Neural progenitor cell (in vitro differentiated cells): ENCODE results near the gene RAPGEF5. TPM values are rescaled to one million over a fixed set of nuclear protein-coding genes. Genes with fewer than 3 reads are reported as not detected.
A peak's percentile ranks its signal among the peaks of the same experiment; 100 is the strongest.

ENCODE experiments used
- DNase-seq: peaks from one replicate; pipeline ENCODE4 v3.0.0-alpha.2; 2016; ENCODE audit warnings: low spot score
- H2AFZ ChIP-seq: fragments of 200-600 bp; sonication (generic); replicated peaks from 2 replicates; pipeline ENCODE4 v1.6.1; 2016; ENCODE audit warnings: antibody characterized with exemption
- H3F3A ChIP-seq: fragments of 200-600 bp; sonication (generic); 2 replicates; pipeline ENCODE4 v1.6.1; 2016; ENCODE audit warnings: antibody characterized with exemption, low read depth
- H3K27ac ChIP-seq: fragments of 200-600 bp; sonication (generic); 2 replicates; pipeline ENCODE4 v1.5.1; 2016; ENCODE audit warnings: mild to moderate bottlenecking
- H3K27me3 ChIP-seq: fragments of 200-600 bp; sonication (generic); 2 replicates; pipeline ENCODE4 v1.6.1; 2016; ENCODE audit warnings: mild to moderate bottlenecking, moderate library complexity
- H3K36me3 ChIP-seq: fragments of 200-600 bp; sonication (generic); 2 replicates; pipeline ENCODE4 v1.5.1; 2016
- H3K4me1 ChIP-seq: fragments of 200-600 bp; sonication (generic); 2 replicates; pipeline ENCODE4 v1.6.1; 2016; ENCODE audit warnings: mixed run types
- H3K4me2 ChIP-seq: fragments of 200-600 bp; sonication (generic); 2 replicates; pipeline ENCODE4 v1.6.1; 2016
- H3K4me3 ChIP-seq: fragments of 200-600 bp; sonication (generic); 2 replicates; pipeline ENCODE4 v1.5.1; 2016
- H3K79me2 ChIP-seq: fragments of 200-600 bp; sonication (generic); 2 replicates; pipeline ENCODE4 v1.6.1; 2016; ENCODE audit warnings: low read depth
- H3K9ac ChIP-seq: fragments of 200-600 bp; sonication (generic); 2 replicates; pipeline ENCODE4 v1.6.1; 2016
- H3K9me3 ChIP-seq: fragments of 200-600 bp; sonication (generic); 2 replicates; pipeline ENCODE4 v1.5.1; 2016; ENCODE audit warnings: low read depth
- H4K20me1 ChIP-seq: fragments of 200-600 bp; sonication (generic); 2 replicates; pipeline ENCODE4 v1.6.1; 2016; ENCODE audit warnings: low read depth
- H3K27ac Mint-ChIP-seq: 3 replicates; pipeline ENCODE4 v1.8.0; 2021; ENCODE audit warnings: mixed read lengths
- H3K27me3 Mint-ChIP-seq: 2 replicates; pipeline ENCODE4 v1.8.0; 2022; ENCODE audit warnings: low read depth, mild to moderate bottlenecking, inconsistent platforms, moderate library complexity, mixed read lengths; ENCODE audit not compliant: insufficient read depth
- H3K36me3 Mint-ChIP-seq: 3 replicates; pipeline ENCODE4 v1.8.0; 2021; ENCODE audit warnings: mixed read lengths
- H3K4me1 Mint-ChIP-seq: 3 replicates; pipeline ENCODE4 v1.8.0; 2021; ENCODE audit warnings: mixed read lengths
- H3K4me3 Mint-ChIP-seq: 3 replicates; pipeline ENCODE4 v1.8.0; 2021; ENCODE audit warnings: mild to moderate bottlenecking, moderate library complexity, mixed read lengths
- H3K9me3 Mint-ChIP-seq: 3 replicates; pipeline ENCODE4 v1.8.0; 2020; ENCODE audit warnings: mixed read lengths
- EZH2 ChIP-seq: fragments of 200-600 bp; sonication (generic); IDR thresholded peaks from 2 replicates; pipeline ENCODE4 v1.6.1; 2017; ENCODE audit warnings: antibody characterized with exemption, mild to moderate bottlenecking, moderate library complexity
- EZH2phosphoT487 ChIP-seq: fragments of 200-600 bp; sonication (generic); IDR thresholded peaks from 2 replicates; pipeline ENCODE4 v1.6.1; 2017; ENCODE audit warnings: antibody characterized with exemption
- total RNA-seq: library from RNA; depleted of rRNA; stranded (reverse); fragments of >200 nt; gene quantifications from 2 replicates; pipeline ENCODE4 v1.2.3, GENCODE V29; 2015; ENCODE audit warnings: low replicate concordance
- TF ChIP-seq, protein P1 (sequence below): fragments of 200-600 bp; sonication (generic); IDR thresholded peaks from 2 replicates; pipeline ENCODE4 v1.5.1; 2017; ENCODE audit warnings: antibody characterized with exemption, mild to moderate bottlenecking

RAPGEF5 gene
- total RNA-seq, 1 donor from 2014 or later: 5.7 TPM

DNA sequence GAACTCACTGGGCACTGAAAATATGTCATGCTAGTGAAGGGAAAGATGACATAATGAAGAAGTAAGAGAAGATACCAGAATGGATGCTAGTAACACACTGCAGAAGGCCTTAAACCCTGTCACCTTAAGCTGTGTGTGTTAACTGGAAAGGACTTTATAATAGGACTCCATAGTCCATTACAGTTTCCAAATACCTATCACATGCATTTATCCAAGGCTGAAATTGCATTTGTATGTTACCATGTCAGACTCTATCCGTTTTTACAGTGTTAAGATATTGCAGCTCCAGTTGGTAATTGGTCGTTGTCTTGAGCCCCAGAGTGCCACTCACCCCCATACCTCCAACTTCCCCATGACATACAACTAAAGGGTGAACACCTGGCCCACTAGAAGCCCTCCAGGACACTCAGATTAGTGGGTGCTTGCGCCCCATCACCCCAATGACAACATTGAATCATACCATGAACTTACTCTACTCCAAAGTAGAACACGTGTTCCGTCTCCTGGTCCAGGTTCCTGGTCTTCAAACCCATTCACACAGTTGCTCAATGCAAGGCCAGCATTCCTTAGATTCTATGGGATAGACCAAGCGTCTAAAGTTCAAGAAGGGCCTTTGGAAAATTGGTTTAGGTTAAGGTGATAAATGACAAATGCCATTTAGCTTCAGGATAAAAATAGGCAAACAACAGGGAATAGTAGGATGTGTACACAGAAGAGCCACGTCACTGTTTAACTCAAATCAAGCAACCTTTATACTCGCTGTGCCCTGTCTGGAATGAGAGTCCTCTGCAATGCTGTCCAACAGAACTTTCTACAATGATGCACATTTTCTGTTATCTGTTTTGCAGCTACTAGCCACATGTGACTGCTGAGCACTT, 2.1 kb upstream of the RAPGEF5 start:
- no peak overlapping the region for H3K9ac ChIP-seq
- no peaks in the 10 kb centered on the region for H3K79me2 ChIP-seq
- peaks cover 11% of the 10 kb centered on the region for H3K4me1 ChIP-seq
- H3K36me3 ChIP-seq: no peaks in the 10 kb centered on the region
- H3K27ac Mint-ChIP-seq: no peak overlapping the region
- DNase-seq: no peak
- H3K9me3 ChIP-seq: no peaks in the 10 kb centered on the region
- peaks cover 47% of the 10 kb centered on the region for H3K27me3 ChIP-seq
- H3K4me1 Mint-ChIP-seq: peaks cover 16% of the 10 kb centered on the region
- H3K27me3 Mint-ChIP-seq: peaks cover 26% of the 10 kb centered on the region
- H3K4me3 ChIP-seq: no peak overlapping the region
- H3K4me3 Mint-ChIP-seq: no peak overlapping the region
- peaks cover 8% of the 10 kb centered on the region for H4K20me1 ChIP-seq
- H3K9me3 Mint-ChIP-seq: peaks cover 14% of the 10 kb centered on the region
- no peak overlapping the region for H2AFZ ChIP-seq
- H3K4me2 ChIP-seq: no peak overlapping the region
- H3F3A ChIP-seq: peaks cover 9% of the 10 kb centered on the region
- no peak overlapping the region for H3K27ac ChIP-seq
- TF ChIP-seq EZH2phosphoT487 (no peak), EZH2 (no peak)
- TF ChIP-seq, protein P1, sequence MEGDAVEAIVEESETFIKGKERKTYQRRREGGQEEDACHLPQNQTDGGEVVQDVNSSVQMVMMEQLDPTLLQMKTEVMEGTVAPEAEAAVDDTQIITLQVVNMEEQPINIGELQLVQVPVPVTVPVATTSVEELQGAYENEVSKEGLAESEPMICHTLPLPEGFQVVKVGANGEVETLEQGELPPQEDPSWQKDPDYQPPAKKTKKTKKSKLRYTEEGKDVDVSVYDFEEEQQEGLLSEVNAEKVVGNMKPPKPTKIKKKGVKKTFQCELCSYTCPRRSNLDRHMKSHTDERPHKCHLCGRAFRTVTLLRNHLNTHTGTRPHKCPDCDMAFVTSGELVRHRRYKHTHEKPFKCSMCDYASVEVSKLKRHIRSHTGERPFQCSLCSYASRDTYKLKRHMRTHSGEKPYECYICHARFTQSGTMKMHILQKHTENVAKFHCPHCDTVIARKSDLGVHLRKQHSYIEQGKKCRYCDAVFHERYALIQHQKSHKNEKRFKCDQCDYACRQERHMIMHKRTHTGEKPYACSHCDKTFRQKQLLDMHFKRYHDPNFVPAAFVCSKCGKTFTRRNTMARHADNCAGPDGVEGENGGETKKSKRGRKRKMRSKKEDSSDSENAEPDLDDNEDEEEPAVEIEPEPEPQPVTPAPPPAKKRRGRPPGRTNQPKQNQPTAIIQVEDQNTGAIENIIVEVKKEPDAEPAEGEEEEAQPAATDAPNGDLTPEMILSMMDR: no peak
- peaks cover 3% of the 10 kb centered on the region for H3K36me3 Mint-ChIP-seq

DNA sequence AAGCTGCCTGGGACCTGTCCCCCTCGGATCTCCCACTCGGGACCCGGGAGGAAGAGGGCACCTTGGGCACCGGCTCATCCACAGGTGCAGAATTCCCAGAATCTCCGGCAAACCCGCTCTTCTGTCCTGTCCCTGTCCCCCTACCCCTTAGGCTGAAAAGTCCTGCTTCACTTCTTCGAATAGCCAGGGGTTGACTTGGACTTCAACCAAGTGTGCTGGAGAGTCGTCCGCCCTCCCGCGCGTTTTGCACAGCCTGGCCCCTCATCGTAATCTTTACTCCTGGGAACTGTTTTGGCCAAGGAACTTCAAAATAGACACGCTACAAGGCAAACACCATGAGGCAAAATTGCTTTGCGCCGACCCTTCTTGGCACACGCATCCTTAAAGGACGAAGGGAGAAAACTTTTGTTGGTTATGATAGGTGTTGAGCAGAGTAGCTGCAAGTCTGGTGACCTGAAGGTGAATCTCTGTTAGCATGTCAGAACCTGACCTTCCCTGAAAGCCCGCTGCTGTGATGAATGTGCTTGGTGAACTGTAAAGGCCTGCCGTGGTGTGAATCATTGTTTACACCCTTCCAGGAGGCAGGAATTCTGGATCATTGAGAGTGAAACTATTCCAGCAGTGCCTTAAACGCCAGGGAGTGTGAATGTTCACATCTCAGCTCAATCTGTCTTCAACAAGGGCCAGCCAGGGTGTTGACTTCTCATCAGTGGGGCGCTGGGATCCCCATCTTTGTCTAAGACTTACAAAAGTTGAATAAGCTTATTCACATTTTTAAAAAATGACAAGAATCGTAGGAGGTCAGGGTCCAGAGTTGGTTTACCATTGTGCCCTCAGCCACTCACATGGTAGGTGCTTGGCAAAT, 589 bp upstream of the RAPGEF5 start:
- Histone ChIP-seq H3K9me3 (no peaks in the 10 kb centered on the region), H3K4me1 (peaks cover 11% of the 10 kb centered on the region), H2AFZ (no peak overlapping the region), H3K4me3 (peak overlapping the region; percentile 57), H3K27me3 (peaks cover 47% of the 10 kb centered on the region), H3K4me2 (peak overlapping the region; percentile 87), H3F3A (peaks cover 9% of the 10 kb centered on the region), H3K79me2 (no peaks in the 10 kb centered on the region), H4K20me1 (peaks cover 8% of the 10 kb centered on the region), H3K36me3 (no peaks in the 10 kb centered on the region), H3K27ac (no peak overlapping the region), H3K9ac (no peak overlapping the region)
- Mint-ChIP-seq H3K27ac (peak overlapping the region; percentile 25), H3K27me3 (peaks cover 26% of the 10 kb centered on the region), H3K36me3 (peaks cover 3% of the 10 kb centered on the region), H3K4me1 (peaks cover 16% of the 10 kb centered on the region), H3K9me3 (peaks cover 23% of the 10 kb centered on the region), H3K4me3 (peak overlapping the region; percentile 93)
- TF ChIP-seq, protein P1: no peak
- TF ChIP-seq EZH2 (no peak), EZH2phosphoT487 (no peak)
- DNase-seq: peak; percentile 54

DNA sequence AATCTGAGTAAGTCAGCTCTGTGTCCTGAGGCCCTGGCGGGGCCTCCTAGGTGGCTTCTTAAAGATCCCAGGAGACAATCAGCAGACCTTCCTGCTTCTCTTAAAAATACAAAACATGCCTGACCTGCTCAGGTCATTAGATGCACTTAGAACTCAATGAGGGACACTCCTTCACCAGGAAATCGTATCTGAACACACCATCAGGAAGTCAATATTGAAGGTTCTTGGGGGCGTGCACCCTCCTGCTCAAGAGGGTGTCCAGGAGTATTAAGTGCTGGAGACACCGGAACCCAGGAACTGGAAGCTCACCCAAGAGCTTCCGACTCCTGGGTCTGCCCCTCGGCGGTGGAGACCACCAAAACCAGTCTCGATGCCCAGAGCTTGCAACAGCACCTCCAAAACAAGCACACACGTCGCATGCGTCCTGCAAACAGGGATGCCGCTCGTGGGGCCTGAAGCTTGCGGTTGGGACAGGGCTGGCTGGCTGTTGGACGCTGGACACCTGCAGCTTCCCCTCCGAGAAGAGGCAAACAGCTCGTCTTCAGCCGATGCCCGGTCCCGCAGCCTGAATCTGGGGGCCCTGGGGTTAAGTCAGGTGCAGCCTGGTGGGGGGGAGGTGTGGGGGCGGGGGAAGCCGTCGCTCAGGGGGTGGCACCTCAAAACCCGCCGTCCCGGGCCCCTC, 803 bp downstream of the RAPGEF5 start:
- no peaks in the 10 kb centered on the region for H3K9me3 ChIP-seq
- H3K36me3 ChIP-seq: no peaks in the 10 kb centered on the region
- peaks cover 47% of the 10 kb centered on the region for H3K27me3 ChIP-seq
- Mint-ChIP-seq H3K4me1 (peaks cover 16% of the 10 kb centered on the region), H3K36me3 (peaks cover 3% of the 10 kb centered on the region), H3K4me3 (peak overlapping the region; percentile 81), H3K27ac (no peak overlapping the region), H3K9me3 (peaks cover 27% of the 10 kb centered on the region), H3K27me3 (peaks cover 26% of the 10 kb centered on the region)
- H3K79me2 ChIP-seq: no peaks in the 10 kb centered on the region
- H2AFZ ChIP-seq: peak overlapping the region; percentile 76
- H3F3A ChIP-seq: peaks cover 9% of the 10 kb centered on the region
- H4K20me1 ChIP-seq: peaks cover 8% of the 10 kb centered on the region
- DNase-seq: peak; percentile 42
- H3K4me1 ChIP-seq: peaks cover 11% of the 10 kb centered on the region
- H3K4me2 ChIP-seq: peak overlapping the region; percentile 87
- TF ChIP-seq, protein P1: no peak
- no peak for TF ChIP-seq EZH2phosphoT487
- no peak overlapping the region for H3K27ac ChIP-seq
- H3K9ac ChIP-seq: no peak overlapping the region
- H3K4me3 ChIP-seq: peak overlapping the region; percentile 57
